ENCODE measurements around the gene DNAJB8. TPM values are rescaled to one million over a fixed set of nuclear protein-coding genes. Genes with fewer than 3 reads are reported as not detected.

The DNAJB8 gene
- total and polyA plus RNA-seq, 8 donors, result not detected

GRCh38 chr3:128468285-128468790 is 1.6 kb upstream of the DNAJB8 start:
- intact Hi-C loops (cut with DNase I), result no loop called here
- peaks cover 0 to 34% of the 10 kb centered on the region in 2 donors for H3K27me3 ChIP-seq

GRCh38 chr3:128464702-128465101 is 2.0 kb downstream of the DNAJB8 start:
- DNase-seq (no peak), ATAC-seq (no peak)
- Histone ChIP-seq H3K27ac (no peak overlapping the region), H3K9me3 (no peaks in the 10 kb centered on the region), H3K4me3 (no peak overlapping the region), H3K36me3 (no peaks in the 10 kb centered on the region), H3K27me3 (peaks cover 0 to 11% of the 10 kb centered on the region in 2 donors), H3K4me1 (no peaks in the 10 kb centered on the region)
- TF ChIP-seq CTCF (IDR thresholded peaks at IDR 0.05), result no peak
- intact Hi-C loops (cut with DNase I), result no loop called here

More at GRCh38 chr3:128468285-128468790, 1.6 kb upstream of the DNAJB8 start:
- ATAC-seq (no peak), DNase-seq (peak in 1 of 4 donors; percentile 41)
- Histone ChIP-seq H3K9me3 (no peaks in the 10 kb centered on the region), H3K4me1 (no peaks in the 10 kb centered on the region), H3K36me3 (no peaks in the 10 kb centered on the region), H3K27ac (no peak overlapping the region), H3K4me3 (no peak overlapping the region)
- TF ChIP-seq CTCF (IDR thresholded peaks at IDR 0.05), result no peak

GRCh38 chr3:128464188-128464587 is 2.5 kb downstream of the DNAJB8 start:
- peaks cover 0 to 11% of the 10 kb centered on the region in 2 donors for H3K27me3 ChIP-seq
- no peaks in the 10 kb centered on the region for H3K9me3 ChIP-seq
- ATAC-seq (no peak), DNase-seq (peak in 1 of 4 donors; percentile 26)
- no peak overlapping the region for H3K4me3 ChIP-seq
- no peak for TF ChIP-seq CTCF (IDR thresholded peaks at IDR 0.05)
- intact Hi-C loops (cut with DNase I), result no loop called here
- no peaks in the 10 kb centered on the region for H3K4me1 ChIP-seq
- no peak overlapping the region for H3K27ac ChIP-seq
- no peaks in the 10 kb centered on the region for H3K36me3 ChIP-seq

- Histone ChIP-seq H3K9me3 (no peaks in the 10 kb centered on the region), H3K36me3 (no peaks in the 10 kb centered on the region), H3K4me3 (no peak overlapping the region), H3K27me3 (peaks cover 0 to 11% of the 10 kb centered on the region in 2 donors), H3K27ac (no peak overlapping the region), H3K4me1 (no peaks in the 10 kb centered on the region)
- no peak for ATAC-seq
- no peak for DNase-seq
- no peak for TF ChIP-seq CTCF (IDR thresholded peaks at IDR 0.05)
- intact Hi-C loops (cut with DNase I), result no loop called here
Measured at GRCh38 chr3:128463771-128464170, 2.9 kb downstream of the DNAJB8 start.

DNA sequence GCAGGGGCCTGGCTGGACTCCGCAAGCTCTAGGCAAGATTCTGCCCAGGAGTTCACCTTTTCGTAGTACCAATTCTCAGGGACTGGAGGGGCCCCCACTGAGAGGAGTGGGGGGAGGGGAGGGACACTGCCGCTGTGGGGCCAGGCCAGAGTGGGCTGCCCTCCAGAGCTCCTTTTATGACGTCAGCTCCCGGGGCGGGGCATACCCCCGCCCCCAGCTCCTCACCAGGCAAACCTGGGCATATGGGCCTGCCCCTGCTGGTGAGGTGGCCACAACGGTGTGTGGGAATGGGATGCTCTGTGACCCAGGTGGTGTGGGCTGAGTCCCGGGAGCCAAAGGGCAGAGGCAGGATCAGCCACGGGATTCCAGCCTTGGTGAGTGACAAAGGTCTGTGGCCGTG is 3.3 kb downstream of the DNAJB8 start:
- TF ChIP-seq CTCF (IDR thresholded peaks at IDR 0.05), result no peak
- no peaks in the 10 kb centered on the region for H3K9me3 ChIP-seq
- H3K27me3 ChIP-seq, result peaks cover 0 to 11% of the 10 kb centered on the region in 2 donors
- H3K36me3 ChIP-seq, result no peaks in the 10 kb centered on the region
- no peak overlapping the region for H3K4me3 ChIP-seq
- DNase-seq (peak in 1 of 4 donors; percentile 57), ATAC-seq (no peak)
- H3K4me1 ChIP-seq, result no peaks in the 10 kb centered on the region
- intact Hi-C loops (cut with DNase I), result no loop called here
- H3K27ac ChIP-seq, result no peak overlapping the region

Data from left lung (tissue), 10 donors.